Measurements from ENCODE around the gene PRKCB. TPM values are rescaled to one million over a fixed set of nuclear protein-coding genes. Genes with fewer than 3 reads are reported as not detected.

PRKCB gene
- total and polyA plus RNA-seq, 2 of the 8 experiments (the other 6 are each of a cell fraction or from before 2014, with no cell fraction given): 7.1 to 12.1 TPM

- no peak overlapping the region for H3K56ac ChIP-seq (replicated peaks; ENCODE audit: insufficient read length, low read depth, low read length)
- no peak overlapping the region for H4K91ac ChIP-seq (replicated peaks; ENCODE audit: insufficient read length, low read length)
- no peak for DNase-seq (ENCODE audit: low read depth in 1 of 2, low spot score in 2 of 2)
- no peaks in the 10 kb centered on the region for H3K9me3 ChIP-seq (ENCODE audit: insufficient read depth in 2 of 2, low read depth in 1 of 2, low read length in 1 of 2)
- no peak overlapping the region for H2BK120ac ChIP-seq (replicated peaks; ENCODE audit: low read depth, low read length)
- no peak overlapping the region for H2BK15ac ChIP-seq (ENCODE audit: low read length)
- no peak overlapping the region for H2BK20ac ChIP-seq (ENCODE audit: low read length)
- FAIRE-seq: no peak
- H3K36me3 ChIP-seq (ENCODE audit: control insufficient read depth in 2 of 4, insufficient read depth in 4 of 4, low read length in 3 of 4): no peaks in the 10 kb centered on the region
- no peaks in the 10 kb centered on the region; a peak in 1 of 7 replicates for H3K27me3 ChIP-seq (replicated peaks in 1 of 4; ENCODE audit: control insufficient read depth in 3 of 4, extremely low read depth in 1 of 4, insufficient read depth in 3 of 4, low read length in 3 of 4)
- H3K4me2 ChIP-seq (ENCODE audit: insufficient read depth in 1 of 2, low read depth in 2 of 2, low read length in 2 of 2): no peak overlapping the region
- H2BK5ac ChIP-seq (ENCODE audit: low read depth, low read length): no peak overlapping the region
- H3K4ac ChIP-seq (replicated peaks; ENCODE audit: insufficient read length, low read depth, low read length): no peak overlapping the region
- peaks cover 0 to 2% of the 10 kb centered on the region in 2 experiments for H4K20me1 ChIP-seq (replicated peaks in 1 of 2; ENCODE audit: control insufficient read depth in 1 of 2, insufficient read depth in 2 of 2, low read length in 2 of 2)
- H2AFZ ChIP-seq (ENCODE audit: low read length): no peak overlapping the region
- H3K23me2 ChIP-seq (ENCODE audit: low read depth, low read length): no peaks in the 10 kb centered on the region
- no peak overlapping the region for H3K9ac ChIP-seq (replicated peaks in 1 of 4; ENCODE audit: extremely low read depth in 1 of 4, low read depth in 3 of 4, low read length in 3 of 4)
- no peak overlapping the region for H3K4me3 ChIP-seq (ENCODE audit: extremely low read depth in 1 of 4, insufficient read depth in 2 of 4, low read depth in 3 of 4, low read length in 4 of 4)
- WGBS, 2 experiments (ENCODE audit: extremely low coverage in 1 of 2, insufficient coverage in 1 of 2, insufficient read length in 1 of 2, insufficient replicate concordance in 2 of 2, low coverage in 1 of 2, low lambda C conversion rate in 2 of 2, missing lambda C conversion rate in 1 of 2): 89% methylated on average over 9 of the region's 9 CpGs; no CpG with 5 or more reads in 1 of the 2 experiments
- no peak overlapping the region for H3K27ac ChIP-seq (ENCODE audit: low read depth, low read length)
- no peak overlapping the region for H3K14ac ChIP-seq (ENCODE audit: insufficient read length)
- no peak overlapping the region for H3K23ac ChIP-seq (ENCODE audit: insufficient read length)
- no peak overlapping the region for H4K5ac ChIP-seq (ENCODE audit: insufficient read length, low read depth, low read length)
- no peak overlapping the region for H2BK12ac ChIP-seq (ENCODE audit: low read depth, low read length)
- no peaks in the 10 kb centered on the region for H3K79me1 ChIP-seq (ENCODE audit: low read depth, low read length)
- CTCF ChIA-PET (ENCODE audit: partially characterized antibody): interaction anchor here (0.7 to 3.6 kb wide), 10 partner anchors 12 to 165 kb away, joined by 3 to 52 read pairs (median 4); no protein-coding TSS in a partner anchor
- no peaks in the 10 kb centered on the region for H3K4me1 ChIP-seq (replicated peaks in 1 of 4; ENCODE audit: control insufficient read depth in 3 of 4, insufficient read depth in 4 of 4, low read length in 3 of 4)
- H3K18ac ChIP-seq (ENCODE audit: extremely low read depth, low read length): no peak overlapping the region
- no peak overlapping the region for H2AK5ac ChIP-seq (ENCODE audit: low read depth, low read length)
- no peak overlapping the region for H4K8ac ChIP-seq (ENCODE audit: extremely low read depth, insufficient read depth, low read length)
- POLR2A ChIA-PET (ENCODE audit: partially characterized antibody): no interaction called here
- no peaks in the 10 kb centered on the region for H3K79me2 ChIP-seq (ENCODE audit: control insufficient read depth in 1 of 2, insufficient read depth in 2 of 2, low read length in 2 of 2)
- TF ChIP-seq HDAC2 (IDR thresholded peaks at IDR 0.05; ENCODE audit: borderline replicate concordance in 1 of 2, low read depth in 2 of 2, low read length in 2 of 2) (no peak), SIX5 (IDR thresholded peaks at IDR 0.05; ENCODE audit: low read depth, low read length) (no peak), ASH2L (IDR thresholded peaks at IDR 0.05; ENCODE audit: low read length) (no peak), KDM4A (IDR thresholded peaks at IDR 0.05; ENCODE audit: low read depth, low read length, severe bottlenecking) (no peak), GTF2F1 (IDR thresholded peaks at IDR 0.05; ENCODE audit: borderline replicate concordance, low read depth, low read length) (no peak), RFX5 (IDR thresholded peaks at IDR 0.05; ENCODE audit: borderline replicate concordance, low read depth, low read length) (no peak), CTBP2 (IDR thresholded peaks at IDR 0.05; ENCODE audit: borderline replicate concordance, insufficient read depth, insufficient read length, low read length) (no peak), RBBP5 (IDR thresholded peaks at IDR 0.05; ENCODE audit: borderline replicate concordance, low read depth, low read length) (no peak)
- TF ChIP-seq, protein P1, sequence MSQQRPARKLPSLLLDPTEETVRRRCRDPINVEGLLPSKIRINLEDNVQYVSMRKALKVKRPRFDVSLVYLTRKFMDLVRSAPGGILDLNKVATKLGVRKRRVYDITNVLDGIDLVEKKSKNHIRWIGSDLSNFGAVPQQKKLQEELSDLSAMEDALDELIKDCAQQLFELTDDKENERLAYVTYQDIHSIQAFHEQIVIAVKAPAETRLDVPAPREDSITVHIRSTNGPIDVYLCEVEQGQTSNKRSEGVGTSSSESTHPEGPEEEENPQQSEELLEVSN (IDR thresholded peaks at IDR 0.05): no peak
- TF ChIP-seq, protein P2, sequence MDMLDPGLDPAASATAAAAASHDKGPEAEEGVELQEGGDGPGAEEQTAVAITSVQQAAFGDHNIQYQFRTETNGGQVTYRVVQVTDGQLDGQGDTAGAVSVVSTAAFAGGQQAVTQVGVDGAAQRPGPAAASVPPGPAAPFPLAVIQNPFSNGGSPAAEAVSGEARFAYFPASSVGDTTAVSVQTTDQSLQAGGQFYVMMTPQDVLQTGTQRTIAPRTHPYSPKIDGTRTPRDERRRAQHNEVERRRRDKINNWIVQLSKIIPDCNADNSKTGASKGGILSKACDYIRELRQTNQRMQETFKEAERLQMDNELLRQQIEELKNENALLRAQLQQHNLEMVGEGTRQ (IDR thresholded peaks at IDR 0.05; ENCODE audit: low read length): no peak
These were observed 44.1 kb downstream of the PRKCB start for GRCh38 chr16:23879735-23880373.
